GM12878 (cell line): Measurements from ENCODE around the gene FCRL2. TPM values are rescaled to one million over a fixed set of nuclear protein-coding genes. Genes with fewer than 3 reads are reported as not detected.

Source experiments
- ATAC-seq: fragments of 200-7000 bp; cut with Tn5 transposase; 3 replicates; pipeline ENCODE4 v1.9.1; 2020; ENCODE audit warnings: mild to moderate bottlenecking, moderate library complexity
- BruUV-seq: library from RNA; stranded (reverse); fragments of 400-500 nt; replicated peaks from 2 replicates; lab custom pipeline; 2021; lab: Mats Ljungman, UMichigan
- CTCF ChIA-PET: fragments of 300-600 bp; sonication (Branson Sonifier 250); formaldehyde crosslinking; extraction: SDS; loops from one replicate; lab custom pipeline; 2021; ENCODE audit warnings: inconsistent platforms; lab: Yijun Ruan, JAX
- POLR2A ChIA-PET: fragments of 350-600 bp; formaldehyde crosslinking; extraction: SDS; loops from one replicate; lab custom pipeline; 2021; ENCODE audit warnings: inconsistent platforms; lab: Charles Lee
- RAD21 ChIA-PET: fragments of 300-600 bp; sonication (Branson Sonifier 250); formaldehyde crosslinking; loops from one replicate; lab custom pipeline; 2023; ENCODE audit warnings: antibody characterized with exemption; ENCODE audit not compliant: unreplicated experiment; lab: Charles Lee
- SMC1A ChIA-PET: fragments of 300-600 bp; sonication (Branson Sonifier 250); formaldehyde crosslinking; loops from one replicate; lab custom pipeline; 2023; ENCODE audit not compliant: unreplicated experiment, uncharacterized antibody; lab: Charles Lee
- DNase-seq: peaks from one replicate; pipeline ENCODE4 v3.0.0-alpha.2; 2011; ENCODE audit warnings: low read depth, low spot score
- FAIRE-seq: peaks from 3 replicates; lab custom pipeline; 2011; peaks lifted over from hg19 to GRCh38; lab: Jason Lieb, UNC
- H2AFZ ChIP-seq: 2 replicates; pipeline ENCODE4 v1.6.0; 2011; ENCODE audit warnings: low read depth, low read length, control low read depth; ENCODE audit not compliant: control insufficient read depth
- H3K27ac ChIP-seq: 2 replicates; pipeline ENCODE4 v1.5.1; 2011; ENCODE audit warnings: control low read depth; ENCODE audit not compliant: control insufficient read depth, insufficient read depth
- H3K27me3 ChIP-seq, 2 experiments: replicated peaks in 1 of 2; 2 replicates each; pipeline versions ENCODE4 v1.6.0 to v1.6.1; 2011; ENCODE audit warnings: low read length in 1 of 2; ENCODE audit not compliant: control insufficient read depth in 2 of 2, insufficient read depth in 2 of 2
- H3K36me3 ChIP-seq, 2 experiments: 2 replicates each; pipeline ENCODE4 v1.5.1; 2011; ENCODE audit warnings: low read length in 1 of 2; ENCODE audit not compliant: control insufficient read depth in 2 of 2, insufficient read depth in 2 of 2
- H3K4me1 ChIP-seq: 2 replicates; pipeline ENCODE4 v1.6.1; 2011; ENCODE audit warnings: mild to moderate bottlenecking, low read length, moderate library complexity, mixed read lengths; ENCODE audit not compliant: control insufficient read depth, insufficient read depth
- H3K4me2 ChIP-seq: 2 replicates; pipeline ENCODE4 v1.6.0; 2011; ENCODE audit warnings: control low read depth; ENCODE audit not compliant: control insufficient read depth, insufficient read depth
- H3K4me3 ChIP-seq: fragments of 200-600 bp; sonication (generic); 2 replicates; pipeline ENCODE4 v1.5.1; 2016
- H3K79me2 ChIP-seq: 2 replicates; pipeline ENCODE4 v1.6.0; 2011; ENCODE audit warnings: low read length; ENCODE audit not compliant: control insufficient read depth, insufficient read depth
- H3K9ac ChIP-seq: 2 replicates; pipeline ENCODE4 v1.8.0; 2011; ENCODE audit warnings: low read length, control low read depth, mixed read lengths; ENCODE audit not compliant: control insufficient read depth, insufficient read depth
- H3K9me3 ChIP-seq: replicated peaks from 3 replicates; pipeline ENCODE4 v1.5.1; 2011; ENCODE audit warnings: mild to moderate bottlenecking, low read length; ENCODE audit not compliant: control insufficient read depth, insufficient read depth
- H4K20me1 ChIP-seq: 2 replicates; pipeline ENCODE4 v1.6.0; 2011; ENCODE audit not compliant: control insufficient read depth, insufficient read depth
- EP300 ChIP-seq, 2 experiments: fragments of 150-350 bp in 1 of 2; IDR thresholded peaks; 2 replicates each; pipeline ENCODE4 v1.6.1; 2011 to 2012; ENCODE audit warnings: low read depth in 2 of 2, low read length in 2 of 2, borderline replicate concordance in 1 of 2, improper control_type of control experiment in 1 of 2, inconsistent platforms in 1 of 2; ENCODE audit not compliant: control insufficient read depth in 1 of 2
- ETV6 ChIP-seq, 2 experiments: fragments of 450-650 bp in 1 of 2; IDR thresholded peaks in 1 of 2; conservative IDR thresholded peaks in 1 of 2; 2 replicates each; pipeline ENCODE4 v1.6.1; 2014; ENCODE audit warnings: antibody characterized with exemption in 1 of 2, borderline replicate concordance in 1 of 2, low read depth in 1 of 2, mild to moderate bottlenecking in 1 of 2, moderate library complexity in 1 of 2
- FOS ChIP-seq: IDR thresholded peaks from 3 replicates; pipeline ENCODE4 v1.6.1; 2011; ENCODE audit warnings: borderline replicate concordance; ENCODE audit not compliant: insufficient read length; ENCODE audit errors: extremely low read depth
- IRF4 ChIP-seq: IDR thresholded peaks from 2 replicates; pipeline ENCODE4 v1.6.1; 2011; ENCODE audit warnings: low read depth, low read length
- JUND ChIP-seq: IDR thresholded peaks from 2 replicates; pipeline ENCODE4 v1.6.1; 2012; ENCODE audit warnings: low read depth, mild to moderate bottlenecking, low read length, improper control_type of control experiment, moderate library complexity
- KAT2A ChIP-seq: conservative IDR thresholded peaks from 2 replicates; pipeline ENCODE4 v1.6.1; 2011; ENCODE audit warnings: low read depth, low read length; ENCODE audit not compliant: control insufficient read depth
- POLR2A ChIP-seq: IDR thresholded peaks from 2 replicates; pipeline ENCODE4 v1.6.1; 2011; ENCODE audit warnings: low read depth, mild to moderate bottlenecking, low read length
- POLR2AphosphoS2 ChIP-seq: IDR thresholded peaks from 2 replicates; pipeline ENCODE4 v1.6.1; 2011; ENCODE audit warnings: low read depth, mild to moderate bottlenecking, low read length, improper control_type of control experiment, moderate library complexity
- RAD51 ChIP-seq: fragments of 450-650 bp; IDR thresholded peaks from 2 replicates; pipeline ENCODE4 v1.6.1; 2016; ENCODE audit warnings: moderate library complexity, mild to moderate bottlenecking, inconsistent platforms
- RFX5 ChIP-seq: IDR thresholded peaks from 2 replicates; pipeline ENCODE4 v1.6.1; 2011; ENCODE audit warnings: low read depth, low read length, improper control_type of control experiment
- SUZ12 ChIP-seq: fragments of 200-600 bp; sonication (generic); IDR thresholded peaks from one replicate; pipeline ENCODE4 v1.6.1; 2018; ENCODE audit warnings: antibody characterized with exemption, mild to moderate bottlenecking; ENCODE audit not compliant: unreplicated experiment
- TCF12 ChIP-seq: IDR thresholded peaks from 2 replicates; pipeline ENCODE4 v1.6.1; 2011; ENCODE audit warnings: low read depth, mild to moderate bottlenecking, low read length
- ZNF24 ChIP-seq: fragments of 450-650 bp; IDR thresholded peaks from 2 replicates; pipeline ENCODE4 v1.6.1; 2017; ENCODE audit warnings: antibody characterized with exemption, mild to moderate bottlenecking
- WGBS: methylation state at CpG from one replicate; pipeline ENCODE4 v1.1.6; 2016; ENCODE audit warnings: low lambda C conversion rate; ENCODE audit not compliant: insufficient replicate concordance, insufficient coverage; ENCODE audit errors: missing lambda C conversion rate; 5-methylcytosine and 5-hydroxymethylcytosine counted together
- in situ Hi-C: fragments of 300-500 bp; cut with MboI; formaldehyde crosslinking; loops from 9 replicates; pipeline ENCODE4 v1.14.3; 2018; ENCODE audit warnings: mixed read lengths
- intact Hi-C: fragments of 100-400 bp; cut with micrococcal nuclease; formaldehyde crosslinking; loops from one replicate; pipeline ENCODE4 v1.14.2; 2022; ENCODE audit not compliant: unreplicated experiment
- polyA plus RNA-seq, 11 experiments: library from polyadenylated mRNA; depleted of rRNA in 4 of 11; unstranded in 6 of 11; stranded (reverse) in 5 of 11; fragments of >200 nt; fragmentation: Nextera tagmentation in 4 of 11; fragmentation: Illumina TruSeq in 1 of 11; extraction: Ambion mirVana in 4 of 11; extraction: Trizol in 1 of 11; gene quantifications; 1 replicate in 1 of 11; 2 replicates in 10 of 11; pipeline versions ENCODE4 v1.2.1 to v1.2.3, GENCODE V29; 2011 to 2016; ENCODE audit warnings: inconsistent platforms in 2 of 11, missing spikeins in 2 of 11, low read depth in 1 of 11
- total RNA-seq, 4 experiments: library from RNA; depleted of rRNA in 3 of 4; stranded (reverse); fragments of >200 nt in 3 of 4; fragmentation: Illumina TruSeq in 1 of 4; extraction: Trizol in 1 of 4; gene quantifications; 2 replicates each; pipeline versions ENCODE4 v1.2.1 to v1.2.3, GENCODE V29; 2013 to 2021
- TF ChIP-seq, protein P1 (sequence below): fragments of 450-650 bp; IDR thresholded peaks from 2 replicates; pipeline ENCODE4 v1.6.1; 2017; ENCODE audit warnings: mild to moderate bottlenecking, moderate library complexity

Gene FCRL2
- total and polyA plus RNA-seq, 10 of the 15 experiments (the other 5 are each of a cell fraction or from before 2014, with no cell fraction given) = 0.07 to 7.3 (median 0.61) TPM

GRCh38 chr1:157766792-157767191 is 10.1 kb downstream of the FCRL2 start:
- no peak overlapping the region for H3K9ac ChIP-seq
- no peak overlapping the region for H2AFZ ChIP-seq
- no peak overlapping the region for H3K4me2 ChIP-seq
- no peak for FAIRE-seq
- BruUV-seq = no TSS peak
- H3K27me3 ChIP-seq = peaks cover 0 to 1% of the 10 kb centered on the region in 2 experiments; a peak in 1 of 4 replicates
- POLR2A ChIA-PET = no interaction called here
- H3K36me3 ChIP-seq = no peaks in the 10 kb centered on the region
- H3K4me3 ChIP-seq = no peak overlapping the region
- no peak for TF ChIP-seq ZNF24
- no peak for TF ChIP-seq ETV6 (conservative IDR thresholded peaks at IDR 0.05 in 1 of 2, IDR thresholded peaks at IDR 0.05 in 1 of 2; ENCODE audit: borderline replicate concordance in 1 of 2, low read depth in 1 of 2)
- TF ChIP-seq POLR2A = no peak
- TF ChIP-seq TCF12 = no peak
- TF ChIP-seq RAD51 = no peak
- TF ChIP-seq POLR2AphosphoS2 = no peak
- no peak for TF ChIP-seq EP300 (IDR thresholded peaks at IDR 0.05; ENCODE audit: borderline replicate concordance in 1 of 2, control insufficient read depth in 1 of 2, low read depth in 2 of 2, low read length in 2 of 2)
- TF ChIP-seq RFX5 = no peak
- TF ChIP-seq, all 136 proteins: peak for 0
- no peaks in the 10 kb centered on the region for H3K9me3 ChIP-seq
- RAD21 ChIA-PET = no interaction called here
- no peak overlapping the region for H3K27ac ChIP-seq
- CTCF ChIA-PET = no interaction called here
- SMC1A ChIA-PET = no interaction called here
- no peaks in the 10 kb centered on the region for H3K4me1 ChIP-seq
- DNase-seq = no peak
- no peaks in the 10 kb centered on the region for H4K20me1 ChIP-seq
- no peak for ATAC-seq
- H3K79me2 ChIP-seq = no peaks in the 10 kb centered on the region
- in situ Hi-C loops (no loop called here), intact Hi-C loops (no loop called here)

DNA sequence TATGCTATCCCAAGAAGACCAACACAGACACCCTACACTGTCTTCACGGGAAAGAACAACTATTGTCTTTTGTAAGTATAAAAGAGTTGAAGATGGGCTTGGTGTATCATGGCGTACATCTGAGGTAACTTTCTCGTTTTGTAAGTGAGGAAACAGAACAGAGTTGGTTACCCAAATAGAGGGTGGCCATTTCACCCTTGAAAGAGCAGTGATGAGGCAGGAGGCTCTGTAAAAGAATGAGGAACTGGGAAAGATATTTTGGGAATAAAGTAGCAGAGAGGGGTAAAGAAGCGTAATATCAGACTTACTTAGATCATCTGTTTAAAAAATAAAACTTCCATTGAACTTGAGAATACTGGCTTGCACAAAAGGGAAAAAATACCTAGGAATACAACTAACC is 18.9 kb downstream of the FCRL2 start:
- FAIRE-seq = no peak
- no peaks in the 10 kb centered on the region; the same call in 1 of the 3 replicates for H3K9me3 ChIP-seq
- H3K27me3 ChIP-seq = no peaks in the 10 kb centered on the region
- ChIA-PET POLR2A (no interaction called here), RAD21 (interaction anchor here (0.7 kb wide), 1 partner anchor 14 kb away, joined by 3 read pairs; no protein-coding TSS in a partner anchor), SMC1A (no interaction called here), CTCF (no interaction called here)
- WGBS = 53% methylated on average over 4 of the region's 4 CpGs
- H3K4me1 ChIP-seq = no peaks in the 10 kb centered on the region
- in situ Hi-C loops (no loop called here), intact Hi-C loops (no loop called here)
- H3K79me2 ChIP-seq = no peaks in the 10 kb centered on the region
- no peak overlapping the region for H3K4me2 ChIP-seq
- H2AFZ ChIP-seq = no peak overlapping the region
- no peaks in the 10 kb centered on the region for H4K20me1 ChIP-seq
- H3K4me3 ChIP-seq = no peak overlapping the region
- H3K36me3 ChIP-seq = no peaks in the 10 kb centered on the region
- BruUV-seq = no TSS peak
- no peak overlapping the region for H3K9ac ChIP-seq
- DNase-seq = no peak
- no peak overlapping the region for H3K27ac ChIP-seq
- no peak for ATAC-seq
- no peak for TF ChIP-seq SUZ12
- TF ChIP-seq IRF4 = no peak
- no peak for TF ChIP-seq FOS
- no peak for TF ChIP-seq JUND
- TF ChIP-seq, protein P1, sequence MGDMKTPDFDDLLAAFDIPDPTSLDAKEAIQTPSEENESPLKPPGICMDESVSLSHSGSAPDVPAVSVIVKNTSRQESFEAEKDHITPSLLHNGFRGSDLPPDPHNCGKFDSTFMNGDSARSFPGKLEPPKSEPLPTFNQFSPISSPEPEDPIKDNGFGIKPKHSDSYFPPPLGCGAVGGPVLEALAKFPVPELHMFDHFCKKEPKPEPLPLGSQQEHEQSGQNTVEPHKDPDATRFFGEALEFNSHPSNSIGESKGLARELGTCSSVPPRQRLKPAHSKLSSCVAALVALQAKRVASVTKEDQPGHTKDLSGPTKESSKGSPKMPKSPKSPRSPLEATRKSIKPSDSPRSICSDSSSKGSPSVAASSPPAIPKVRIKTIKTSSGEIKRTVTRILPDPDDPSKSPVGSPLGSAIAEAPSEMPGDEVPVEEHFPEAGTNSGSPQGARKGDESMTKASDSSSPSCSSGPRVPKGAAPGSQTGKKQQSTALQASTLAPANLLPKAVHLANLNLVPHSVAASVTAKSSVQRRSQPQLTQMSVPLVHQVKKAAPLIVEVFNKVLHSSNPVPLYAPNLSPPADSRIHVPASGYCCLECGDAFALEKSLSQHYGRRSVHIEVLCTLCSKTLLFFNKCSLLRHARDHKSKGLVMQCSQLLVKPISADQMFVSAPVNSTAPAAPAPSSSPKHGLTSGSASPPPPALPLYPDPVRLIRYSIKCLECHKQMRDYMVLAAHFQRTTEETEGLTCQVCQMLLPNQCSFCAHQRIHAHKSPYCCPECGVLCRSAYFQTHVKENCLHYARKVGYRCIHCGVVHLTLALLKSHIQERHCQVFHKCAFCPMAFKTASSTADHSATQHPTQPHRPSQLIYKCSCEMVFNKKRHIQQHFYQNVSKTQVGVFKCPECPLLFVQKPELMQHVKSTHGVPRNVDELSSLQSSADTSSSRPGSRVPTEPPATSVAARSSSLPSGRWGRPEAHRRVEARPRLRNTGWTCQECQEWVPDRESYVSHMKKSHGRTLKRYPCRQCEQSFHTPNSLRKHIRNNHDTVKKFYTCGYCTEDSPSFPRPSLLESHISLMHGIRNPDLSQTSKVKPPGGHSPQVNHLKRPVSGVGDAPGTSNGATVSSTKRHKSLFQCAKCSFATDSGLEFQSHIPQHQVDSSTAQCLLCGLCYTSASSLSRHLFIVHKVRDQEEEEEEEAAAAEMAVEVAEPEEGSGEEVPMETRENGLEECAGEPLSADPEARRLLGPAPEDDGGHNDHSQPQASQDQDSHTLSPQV = no peak
- TF ChIP-seq KAT2A = no peak
